OCI-LY1 (cell line): ENCODE measurements around the gene ZNF613.
"Not testable (repeated sequence)": the region's sequence is repeated elsewhere in the genome, so short reads cannot be mapped to it uniquely, and the experiment has no call there.

Experiments
- CTCF ChIP-seq: fragments of 200-600 bp; sonication (generic), shearing (Covaris generic); IDR thresholded peaks from 2 replicates; pipeline ENCODE4 v1.5.1; 2017; ENCODE audit warnings: mild to moderate bottlenecking, antibody characterized with exemption, low read length, moderate library complexity, mixed read lengths
- EZH2 ChIP-seq: fragments of 200-600 bp; sonication (generic), shearing (Covaris generic); IDR thresholded peaks from 2 replicates; pipeline ENCODE4 v1.8.0; 2017; ENCODE audit warnings: borderline replicate concordance, mixed run types, mild to moderate bottlenecking, antibody characterized with exemption, low read length, moderate library complexity, mixed read lengths

GRCh38 chr19:51960621-51961233 lies 33.5 kb downstream of the ZNF613 start:
- not testable (repeated sequence) for TF ChIP-seq CTCF, EZH2
